Measurements from ENCODE around the gene LPCAT1. TPM values are rescaled to one million over a fixed set of nuclear protein-coding genes. Genes with fewer than 3 reads are reported as not detected.

The LPCAT1 gene
- total RNA-seq, 4 donors from 2014 or later = 7.7 to 44.8 (median 12.0) TPM

DNA sequence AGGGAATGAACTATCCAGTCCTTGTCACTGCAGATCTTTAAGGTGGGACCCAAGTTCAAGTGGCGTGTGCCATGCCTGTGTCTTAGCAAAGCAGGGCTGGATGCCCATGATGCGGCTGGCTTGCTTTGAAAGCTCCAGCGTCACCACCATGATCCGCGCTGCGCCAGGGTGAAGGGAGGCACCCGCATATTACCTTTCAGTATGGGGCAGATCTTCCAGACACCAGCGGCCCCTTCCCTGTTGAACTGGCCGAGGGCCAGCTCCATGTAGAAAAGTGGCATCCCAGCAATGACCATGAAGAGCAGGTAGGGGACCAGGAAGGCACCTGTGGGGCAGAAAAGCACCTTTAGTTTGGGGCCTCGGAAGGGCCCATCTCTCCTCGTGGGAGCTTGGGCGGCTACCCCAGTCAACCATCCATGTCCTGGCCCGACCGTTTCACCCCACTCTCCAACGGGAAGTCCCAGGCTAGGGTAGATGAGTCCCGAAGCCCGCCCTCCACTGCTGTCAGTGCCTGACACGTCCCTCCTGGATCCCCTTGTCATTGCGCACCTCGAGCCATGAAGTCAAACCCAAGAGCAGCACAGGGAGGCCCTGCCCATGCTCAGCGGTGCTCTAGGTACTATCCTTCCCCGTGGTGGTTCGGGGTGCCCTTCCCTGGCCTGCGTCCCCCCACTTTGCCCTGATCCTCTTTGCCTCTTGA is 82.4 kb downstream of the LPCAT1 start:
- no peak for DNase-seq
- no peak overlapping the region for H3K4me3 ChIP-seq
- H3K9me3 ChIP-seq = no peaks in the 10 kb centered on the region
- TF ChIP-seq, protein P1, sequence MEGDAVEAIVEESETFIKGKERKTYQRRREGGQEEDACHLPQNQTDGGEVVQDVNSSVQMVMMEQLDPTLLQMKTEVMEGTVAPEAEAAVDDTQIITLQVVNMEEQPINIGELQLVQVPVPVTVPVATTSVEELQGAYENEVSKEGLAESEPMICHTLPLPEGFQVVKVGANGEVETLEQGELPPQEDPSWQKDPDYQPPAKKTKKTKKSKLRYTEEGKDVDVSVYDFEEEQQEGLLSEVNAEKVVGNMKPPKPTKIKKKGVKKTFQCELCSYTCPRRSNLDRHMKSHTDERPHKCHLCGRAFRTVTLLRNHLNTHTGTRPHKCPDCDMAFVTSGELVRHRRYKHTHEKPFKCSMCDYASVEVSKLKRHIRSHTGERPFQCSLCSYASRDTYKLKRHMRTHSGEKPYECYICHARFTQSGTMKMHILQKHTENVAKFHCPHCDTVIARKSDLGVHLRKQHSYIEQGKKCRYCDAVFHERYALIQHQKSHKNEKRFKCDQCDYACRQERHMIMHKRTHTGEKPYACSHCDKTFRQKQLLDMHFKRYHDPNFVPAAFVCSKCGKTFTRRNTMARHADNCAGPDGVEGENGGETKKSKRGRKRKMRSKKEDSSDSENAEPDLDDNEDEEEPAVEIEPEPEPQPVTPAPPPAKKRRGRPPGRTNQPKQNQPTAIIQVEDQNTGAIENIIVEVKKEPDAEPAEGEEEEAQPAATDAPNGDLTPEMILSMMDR (IDR thresholded peaks at IDR 0.05) = no peak
- TF ChIP-seq POLR2A (IDR thresholded peaks at IDR 0.05) = no peak
- peaks cover 10 to 24% (median 13%) of the 10 kb centered on the region in 3 donors for H3K4me1 ChIP-seq
- 81 to 88% methylated on average over 13 of the region's 24 CpGs for WGBS, 2 donors
- H3K36me3 ChIP-seq = no peaks in the 10 kb centered on the region
- H3K27ac ChIP-seq = no peak overlapping the region
- H3K27me3 ChIP-seq = peaks cover 19 to 98% (median 28%) of the 10 kb centered on the region in 4 donors
- intact Hi-C loops (cut with DNase I) = no loop called here

GRCh38 chr5:1440098-1440493 is 83.7 kb downstream of the LPCAT1 start:
- Histone ChIP-seq H3K4me1 (peaks cover 5 to 11% (median 6%) of the 10 kb centered on the region in 3 donors), H3K27ac (no peak overlapping the region), H3K9me3 (no peaks in the 10 kb centered on the region), H3K36me3 (no peaks in the 10 kb centered on the region), H3K4me3 (no peak overlapping the region), H3K27me3 (peaks cover 9 to 86% (median 20%) of the 10 kb centered on the region in 4 donors)
- DNase-seq = no peak
- no peak for TF ChIP-seq POLR2A (IDR thresholded peaks at IDR 0.05)
- TF ChIP-seq, protein P1 (IDR thresholded peaks at IDR 0.05) = no peak
- intact Hi-C loops (cut with DNase I) = no loop called here
- 76 to 83% methylated on average over 3 of the region's 3 CpGs for WGBS, 2 donors

GRCh38 chr5:1439388-1440097 is 84.2 kb downstream of the LPCAT1 start:
- 66 to 69% methylated on average over 4 to 7 of the region's 15 CpGs for WGBS, 2 donors
- TF ChIP-seq, protein P1 (IDR thresholded peaks at IDR 0.05) = no peak
- TF ChIP-seq POLR2A (IDR thresholded peaks at IDR 0.05) = no peak
- intact Hi-C loops (cut with DNase I) = no loop called here
- H3K4me3 ChIP-seq = no peak overlapping the region
- H3K27me3 ChIP-seq = peaks cover 3 to 80% (median 15%) of the 10 kb centered on the region in 4 donors
- no peak overlapping the region for H3K27ac ChIP-seq
- no peak for DNase-seq
- H3K36me3 ChIP-seq = no peaks in the 10 kb centered on the region
- H3K9me3 ChIP-seq = no peaks in the 10 kb centered on the region
- peaks cover 0 to 6% (median under 1%) of the 10 kb centered on the region in 3 donors for H3K4me1 ChIP-seq

DNA sequence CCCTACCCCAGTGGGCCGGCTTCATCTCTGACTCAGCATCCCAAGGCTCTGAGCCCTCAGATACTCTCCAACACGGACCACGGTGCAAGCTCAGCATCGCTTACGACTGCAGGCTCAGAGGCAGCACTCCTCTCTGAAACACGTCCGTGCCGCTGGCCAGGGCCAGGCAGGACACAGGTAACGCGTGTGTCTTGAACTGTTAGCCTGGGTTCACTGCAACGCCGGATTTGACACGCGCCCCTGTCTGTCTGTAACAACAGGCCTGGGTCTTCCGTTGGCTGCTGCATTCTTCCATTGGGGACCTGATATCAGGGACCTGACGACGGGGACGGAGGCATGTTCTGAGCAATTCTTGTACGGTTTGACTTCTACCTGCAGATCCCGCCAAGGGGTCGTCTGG is 84.9 kb downstream of the LPCAT1 start:
- Histone ChIP-seq H3K27me3 (peaks cover 0 to 74% (median 12%) of the 10 kb centered on the region in 4 donors), H3K27ac (no peak overlapping the region), H3K4me3 (no peak overlapping the region), H3K9me3 (no peaks in the 10 kb centered on the region), H3K4me1 (no peaks in the 10 kb centered on the region), H3K36me3 (no peaks in the 10 kb centered on the region)
- WGBS, 2 donors = 86 to 90% methylated on average over 9 to 10 of the region's 21 CpGs
- TF ChIP-seq POLR2A (IDR thresholded peaks at IDR 0.05) = no peak
- TF ChIP-seq, protein P1 (IDR thresholded peaks at IDR 0.05) = no peak
- intact Hi-C loops (cut with DNase I) = no loop called here
- DNase-seq = no peak

DNA sequence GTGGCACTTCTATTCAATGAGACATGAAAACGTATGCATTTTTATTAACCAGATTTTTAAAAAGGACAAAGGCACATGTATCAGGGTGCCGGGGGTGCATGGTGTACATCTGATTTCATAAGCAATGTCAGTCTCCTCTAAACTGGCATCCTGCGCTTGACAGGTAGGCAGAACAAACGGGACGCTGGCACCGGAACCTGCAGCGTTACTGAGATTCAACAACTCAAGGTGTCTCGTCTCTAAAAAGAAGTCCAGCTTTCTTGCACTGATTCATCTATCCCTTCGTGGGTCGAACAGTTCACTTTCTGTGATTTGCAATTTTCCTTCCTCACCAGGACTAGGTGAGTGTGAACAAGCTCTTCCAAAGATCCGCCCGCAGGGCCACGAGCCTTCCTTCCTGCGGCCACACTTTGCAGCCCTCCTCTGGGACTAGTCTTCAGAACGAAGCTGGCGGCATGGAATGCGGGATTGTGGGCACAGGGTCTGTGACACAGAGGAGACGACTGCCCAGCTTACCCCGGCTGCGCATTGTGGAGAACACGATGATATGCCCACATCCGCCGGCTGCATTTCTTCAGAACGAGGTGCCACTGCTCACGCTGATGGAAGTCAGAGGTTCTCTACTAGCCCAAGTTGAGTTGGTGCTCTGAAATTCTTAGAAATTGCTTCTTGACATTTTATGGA is 85.7 kb downstream of the LPCAT1 start:
- Histone ChIP-seq H3K36me3 (no peaks in the 10 kb centered on the region), H3K4me3 (no peak overlapping the region), H3K9me3 (no peaks in the 10 kb centered on the region), H3K27ac (no peak overlapping the region), H3K4me1 (no peaks in the 10 kb centered on the region), H3K27me3 (peaks cover 0 to 65% (median 5%) of the 10 kb centered on the region in 4 donors)
- intact Hi-C loops (cut with DNase I) = no loop called here
- TF ChIP-seq, protein P1 (IDR thresholded peaks at IDR 0.05) = no peak
- TF ChIP-seq POLR2A (IDR thresholded peaks at IDR 0.05) = no peak
- 71 to 82% methylated on average over 15 to 17 of the region's 25 CpGs for WGBS, 2 donors
- DNase-seq = no peak
